ENCODE data around the gene TMEM170A.
"Not testable (repeated sequence)": the region's sequence is repeated elsewhere in the genome, so short reads cannot be mapped to it uniquely, and the experiment has no call there.

Gene TMEM170A

DNA sequence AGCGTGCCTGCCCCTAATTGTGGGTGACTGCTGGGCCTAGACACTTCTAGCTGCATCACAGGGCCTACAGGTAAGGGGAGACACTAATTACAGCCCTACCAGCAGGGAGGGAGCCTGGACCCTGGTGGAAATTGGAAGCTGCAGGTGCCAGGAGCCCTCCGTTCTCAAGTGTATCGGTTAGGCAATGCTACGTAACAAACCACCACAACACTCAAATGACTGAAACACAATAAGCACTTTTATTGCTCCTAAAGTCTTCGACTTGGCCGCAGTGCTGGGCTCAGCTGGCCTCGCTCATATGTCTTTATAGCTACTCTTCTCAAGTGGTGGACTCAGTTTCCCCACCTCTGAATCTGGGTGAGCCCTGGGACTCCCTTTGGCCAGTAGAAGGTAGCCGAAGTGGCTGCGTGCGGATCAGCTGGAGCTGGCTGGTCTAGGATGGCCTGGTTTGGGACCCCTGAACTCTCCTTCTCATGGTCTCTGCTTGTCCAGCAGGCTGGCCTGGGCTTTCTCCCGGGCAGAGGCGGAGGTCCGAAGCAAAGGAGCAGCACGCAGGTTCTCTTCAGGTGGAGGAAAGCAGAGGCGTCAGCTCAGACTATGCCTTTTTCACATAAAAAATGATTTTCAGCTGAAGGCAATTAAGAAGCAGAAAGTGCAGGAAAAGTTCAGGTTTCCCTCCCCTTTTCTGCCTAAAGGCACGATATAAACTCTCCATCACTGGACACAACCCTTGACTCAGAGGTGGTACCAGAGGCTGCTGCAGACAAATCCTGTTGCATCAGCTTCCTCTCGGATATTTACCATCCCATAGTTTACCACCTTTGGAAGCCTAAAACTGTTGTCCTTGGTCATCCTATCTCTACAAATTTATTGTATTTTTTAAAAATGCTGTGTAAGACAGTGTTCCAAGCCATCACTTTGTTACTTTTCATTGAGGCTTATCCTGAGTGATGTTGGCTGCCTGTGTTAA lies 8.7 kb upstream of the TMEM170A start:
- no peak for DNase-seq (ENCODE audit: low spot score in 2 of 2)
- ATAC-seq (ENCODE audit: low read depth) = no peak
- H3K9me3 Mint-ChIP-seq = no peaks in the 10 kb centered on the region
- no peaks in the 10 kb centered on the region for H3K36me3 Mint-ChIP-seq
- H3K27me3 Mint-ChIP-seq = peaks cover 5% of the 10 kb centered on the region
- no peak overlapping the region for H3K4me3 Mint-ChIP-seq
- peaks cover 4% of the 10 kb centered on the region for H3K4me1 Mint-ChIP-seq
- no peak overlapping the region for H3K27ac Mint-ChIP-seq

DNA sequence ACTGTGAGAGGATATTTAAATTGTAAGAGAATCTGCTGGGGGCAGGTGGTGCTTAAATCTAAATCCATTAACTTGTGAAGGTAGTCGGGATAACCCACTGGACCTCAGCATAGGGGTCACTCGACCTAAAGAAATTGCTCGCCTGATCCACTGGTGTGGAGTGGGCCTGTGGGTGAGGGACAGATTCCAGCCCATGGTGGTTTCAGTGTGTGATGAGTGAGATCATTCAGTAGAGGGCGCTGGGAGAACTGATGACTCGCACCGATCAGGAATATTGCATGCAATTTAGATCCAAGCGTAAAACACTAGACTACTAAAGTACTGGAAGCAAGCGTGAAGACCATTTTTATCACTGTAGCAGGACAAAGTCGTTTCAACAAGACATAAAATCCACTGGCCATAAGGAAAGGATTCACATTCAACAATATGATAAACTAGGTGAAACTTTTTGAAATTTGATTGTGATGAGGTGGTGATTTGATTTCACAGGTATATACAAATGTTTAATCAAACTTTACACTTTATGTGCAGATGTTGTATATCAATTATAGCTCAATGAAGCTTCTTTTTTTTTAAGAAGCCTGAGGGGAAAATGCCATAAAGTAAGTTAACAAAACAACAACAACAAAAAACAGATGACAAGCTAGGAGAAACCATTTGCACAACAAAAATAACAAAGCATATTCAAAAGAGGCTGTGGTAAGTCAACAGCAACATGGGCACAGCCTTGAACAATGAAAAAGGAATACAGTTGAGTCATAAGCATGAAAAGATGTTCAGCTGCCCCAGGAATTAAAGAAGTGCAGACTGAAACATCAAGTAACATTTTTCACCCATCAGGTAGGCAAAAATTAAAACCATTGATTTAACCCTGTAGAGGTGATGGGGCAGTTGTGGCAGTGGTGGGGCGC lies 7.5 kb upstream of the TMEM170A start:
- H3K9me3 Mint-ChIP-seq = no peaks in the 10 kb centered on the region
- H3K4me1 Mint-ChIP-seq = peaks cover 4% of the 10 kb centered on the region
- H3K27ac Mint-ChIP-seq = no peak overlapping the region
- peak; percentile 81 for ATAC-seq (ENCODE audit: low read depth)
- H3K27me3 Mint-ChIP-seq = peaks cover 4% of the 10 kb centered on the region
- peak in 1 of 2 donors; percentile 31 for DNase-seq (ENCODE audit: low spot score in 2 of 2)
- H3K4me3 Mint-ChIP-seq = no peak overlapping the region
- no peaks in the 10 kb centered on the region for H3K36me3 Mint-ChIP-seq

DNA sequence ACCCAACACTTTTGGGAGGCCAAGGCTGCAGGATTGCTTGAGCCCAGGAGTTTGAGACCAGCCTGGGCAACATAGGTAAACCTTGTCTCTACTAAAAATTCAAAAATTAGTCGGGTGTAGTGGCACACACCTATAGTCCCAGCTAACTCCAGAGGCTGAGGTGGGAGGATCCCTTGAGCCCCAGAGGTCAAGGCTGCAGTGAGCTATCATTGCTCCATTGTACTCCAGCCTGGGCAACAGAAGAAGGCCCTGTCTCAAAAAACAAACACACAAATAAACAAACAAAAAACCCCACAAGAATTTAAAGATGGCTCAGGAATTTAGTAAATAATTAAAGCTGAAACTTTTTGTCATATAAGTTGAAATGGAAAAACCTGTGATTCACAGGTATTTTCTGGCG lies 2.3 kb upstream of the TMEM170A start:
- Mint-ChIP-seq H3K4me3 (no peak overlapping the region), H3K4me1 (peaks cover 13% of the 10 kb centered on the region), H3K36me3 (no peaks in the 10 kb centered on the region), H3K9me3 (no peaks in the 10 kb centered on the region), H3K27me3 (peaks cover under 1% of the 10 kb centered on the region), H3K27ac (no peak overlapping the region)
- DNase-seq (ENCODE audit: low spot score in 2 of 2) = no peak
- ATAC-seq (ENCODE audit: low read depth) = no peak

DNA sequence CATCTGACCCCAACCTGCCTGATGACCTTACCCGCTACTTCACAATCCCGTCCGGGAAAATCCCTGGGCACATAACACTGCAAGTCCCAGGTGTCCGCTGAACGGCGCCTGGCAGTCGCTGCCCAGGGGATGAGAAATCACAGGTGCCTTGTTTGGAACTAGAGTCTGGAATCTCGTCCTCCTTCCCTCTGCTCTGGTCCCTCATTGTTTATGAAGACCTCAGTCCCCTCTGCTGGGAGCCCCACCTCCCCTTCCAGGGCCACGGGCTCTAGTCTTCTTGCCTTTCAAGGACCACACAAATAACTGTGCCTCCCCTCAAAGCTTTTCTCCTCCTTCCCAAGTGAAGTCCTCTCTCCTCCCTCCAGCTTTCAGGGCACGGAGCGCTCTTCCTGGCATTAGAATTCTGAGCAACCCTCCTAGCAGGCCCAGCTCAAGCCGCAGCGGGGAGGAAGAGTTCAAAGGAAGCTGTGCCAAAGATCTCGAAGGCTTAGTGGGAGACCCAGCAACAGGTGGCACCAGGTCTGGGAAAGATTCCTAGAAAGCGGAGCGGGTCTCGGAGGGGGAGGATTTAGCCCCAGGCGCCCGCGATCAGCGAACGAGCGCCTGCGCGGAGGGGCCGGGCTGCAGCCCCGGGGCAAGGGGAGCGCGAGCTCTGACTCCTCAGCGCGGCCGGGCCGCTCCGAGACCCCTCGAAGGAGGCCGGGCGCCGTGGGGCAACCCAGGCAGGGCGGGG lies 934 bp downstream of the TMEM170A start:
- not testable (repeated sequence) for DNase-seq (ENCODE audit: low spot score in 2 of 2); ATAC-seq (ENCODE audit: low read depth); H3K9me3 Mint-ChIP-seq; H3K27me3 Mint-ChIP-seq; H3K36me3 Mint-ChIP-seq
- peak overlapping the region; percentile 92 for H3K27ac Mint-ChIP-seq
- peaks cover 19% of the 10 kb centered on the region for H3K4me1 Mint-ChIP-seq
- peak overlapping the region; percentile 88 for H3K4me3 Mint-ChIP-seq

DNA sequence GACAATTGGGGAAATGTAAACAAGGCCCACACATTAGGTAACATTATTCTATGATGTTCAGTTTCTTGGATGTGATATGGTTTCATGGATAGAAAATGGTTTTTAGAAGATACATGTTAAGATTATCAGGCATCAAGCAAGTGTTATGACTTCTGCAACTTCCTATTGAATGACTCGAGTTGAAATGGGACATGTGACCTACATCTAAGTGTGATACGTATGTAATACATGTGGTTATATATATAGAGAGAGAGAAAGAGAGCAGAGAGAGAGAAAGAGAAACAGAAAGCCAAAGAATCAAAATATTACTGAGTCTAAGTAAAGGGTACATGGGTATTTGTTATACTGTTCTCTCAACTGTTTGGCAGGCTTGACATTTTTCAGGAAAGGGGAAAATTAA lies 1.7 kb downstream of the TMEM170A start:
- H3K27me3 Mint-ChIP-seq = no peaks in the 10 kb centered on the region
- H3K27ac Mint-ChIP-seq = no peak overlapping the region
- H3K36me3 Mint-ChIP-seq = peaks cover 8% of the 10 kb centered on the region
- H3K4me3 Mint-ChIP-seq = peak overlapping the region; percentile 88
- DNase-seq (ENCODE audit: low spot score in 2 of 2) (no peak), ATAC-seq (ENCODE audit: low read depth) (no peak)
- H3K9me3 Mint-ChIP-seq = no peaks in the 10 kb centered on the region
- peaks cover 26% of the 10 kb centered on the region for H3K4me1 Mint-ChIP-seq

DNA sequence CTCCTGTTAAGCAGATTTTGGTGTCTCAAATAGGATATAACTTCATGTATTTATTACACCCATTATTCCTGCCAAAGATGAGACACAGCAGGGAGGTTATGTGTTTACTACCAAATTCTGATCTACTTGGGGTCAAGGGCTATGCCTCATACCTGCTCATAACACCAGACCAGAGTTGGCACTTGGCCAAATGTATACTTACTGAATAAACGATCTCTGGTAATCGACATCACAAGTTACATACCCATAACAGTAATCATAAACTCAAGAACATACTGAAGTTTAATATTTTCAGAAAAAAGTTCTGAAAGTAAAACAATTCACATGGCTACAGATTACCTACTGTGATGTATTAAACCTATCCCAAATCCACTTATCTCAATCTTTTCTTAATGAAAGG lies 2.9 kb downstream of the TMEM170A start:
- ATAC-seq (ENCODE audit: low read depth) (no peak), DNase-seq (ENCODE audit: low spot score in 2 of 2) (no peak)
- Mint-ChIP-seq H3K4me1 (peaks cover 32% of the 10 kb centered on the region), H3K27me3 (no peaks in the 10 kb centered on the region), H3K9me3 (no peaks in the 10 kb centered on the region), H3K4me3 (no peak overlapping the region), H3K27ac (no peak overlapping the region), H3K36me3 (peaks cover 8% of the 10 kb centered on the region)

DNA sequence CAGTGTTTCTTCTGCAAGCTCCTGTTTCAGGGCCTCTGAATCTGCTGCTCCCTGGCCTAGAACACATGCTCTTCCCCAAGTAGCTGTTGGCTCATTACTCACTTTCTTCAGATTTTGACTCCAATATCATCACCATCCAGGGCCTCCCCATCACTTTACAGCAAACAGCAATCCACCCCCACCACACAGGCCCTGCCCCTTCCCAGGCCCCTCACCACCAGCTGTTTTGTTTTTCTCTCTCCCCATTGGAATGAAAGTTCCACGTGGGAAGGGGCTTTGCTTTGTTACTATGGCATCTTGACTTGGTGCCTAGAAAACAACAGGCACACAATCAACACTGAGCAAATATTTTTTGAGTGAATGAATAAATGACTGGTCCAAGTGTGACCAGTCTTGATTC lies 4.0 kb downstream of the TMEM170A start:
- H3K4me3 Mint-ChIP-seq = no peak overlapping the region
- no peaks in the 10 kb centered on the region for H3K9me3 Mint-ChIP-seq
- no peaks in the 10 kb centered on the region for H3K27me3 Mint-ChIP-seq
- no peak overlapping the region for H3K27ac Mint-ChIP-seq
- H3K4me1 Mint-ChIP-seq = peaks cover 37% of the 10 kb centered on the region
- ATAC-seq (ENCODE audit: low read depth) = no peak
- peaks cover 8% of the 10 kb centered on the region for H3K36me3 Mint-ChIP-seq
- DNase-seq (ENCODE audit: low spot score in 2 of 2) = no peak

DNA sequence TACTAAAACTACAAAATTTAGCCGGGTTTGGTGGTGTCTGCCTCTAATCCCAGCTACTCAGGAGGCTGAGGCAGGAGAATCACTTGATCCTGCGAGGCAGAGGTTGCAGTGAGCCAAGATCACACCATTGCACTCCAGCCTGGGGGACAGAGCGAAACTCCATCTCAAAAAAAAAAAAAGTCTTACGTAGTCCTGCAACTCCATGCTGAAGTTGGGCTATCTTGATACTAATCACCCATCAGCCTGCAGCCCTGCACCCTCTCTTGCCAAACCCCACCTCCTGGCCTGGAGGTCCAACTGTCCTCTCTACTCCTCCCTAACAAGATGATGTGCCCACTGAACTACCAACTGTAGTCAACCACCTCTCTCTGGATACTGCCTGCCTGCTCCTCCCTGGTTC lies 4.8 kb downstream of the TMEM170A start:
- DNase-seq (ENCODE audit: low spot score in 2 of 2) (no peak), ATAC-seq (ENCODE audit: low read depth) (no peak)
- no peak overlapping the region for H3K4me3 Mint-ChIP-seq
- no peak overlapping the region for H3K27ac Mint-ChIP-seq
- H3K27me3 Mint-ChIP-seq = no peaks in the 10 kb centered on the region
- H3K36me3 Mint-ChIP-seq = peaks cover 8% of the 10 kb centered on the region
- H3K9me3 Mint-ChIP-seq = no peaks in the 10 kb centered on the region
- H3K4me1 Mint-ChIP-seq = peaks cover 35% of the 10 kb centered on the region

DNA sequence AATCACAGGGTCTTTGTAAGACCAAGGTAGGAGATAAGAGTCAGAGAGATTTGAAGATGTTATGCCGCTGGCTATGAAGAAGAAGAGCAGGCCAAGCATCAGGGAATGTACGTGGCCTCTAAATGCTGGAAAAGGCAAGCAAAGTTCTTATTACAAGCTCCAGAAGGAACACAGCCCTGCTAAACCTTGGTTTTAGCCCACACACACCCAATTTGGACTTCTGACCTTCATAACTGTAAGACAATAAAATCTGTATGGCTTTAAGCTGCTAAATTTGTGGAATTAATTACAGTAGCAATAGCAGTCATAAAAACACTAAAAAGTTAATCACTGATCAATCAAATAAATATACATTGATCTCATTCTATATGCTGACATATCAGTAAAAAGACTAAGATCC lies 6.0 kb downstream of the TMEM170A start:
- Mint-ChIP-seq H3K36me3 (peaks cover 8% of the 10 kb centered on the region), H3K27me3 (no peaks in the 10 kb centered on the region), H3K27ac (no peak overlapping the region), H3K9me3 (no peaks in the 10 kb centered on the region), H3K4me1 (peaks cover 32% of the 10 kb centered on the region), H3K4me3 (no peak overlapping the region)
- no peak for DNase-seq (ENCODE audit: low spot score in 2 of 2)
- no peak for ATAC-seq (ENCODE audit: low read depth)

DNA sequence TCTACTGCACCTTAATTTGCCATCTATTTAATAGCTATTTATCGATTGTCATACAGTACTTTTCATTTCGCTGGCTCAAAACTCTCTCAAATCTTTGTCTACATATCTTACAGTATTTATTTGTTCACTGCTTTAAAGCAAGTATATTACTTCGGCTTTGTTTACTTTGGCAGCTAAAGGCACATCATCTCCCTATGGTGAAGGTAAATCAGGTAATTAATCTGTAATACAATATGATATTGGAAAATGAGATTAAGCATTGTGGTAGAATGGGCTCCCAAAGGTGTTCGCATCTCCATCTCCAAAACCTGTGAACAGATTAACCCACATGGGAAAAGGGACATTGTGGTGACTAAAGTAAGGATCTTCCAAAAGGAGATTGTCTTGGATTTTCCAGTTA lies 6.5 kb downstream of the TMEM170A start:
- no peaks in the 10 kb centered on the region for H3K27me3 Mint-ChIP-seq
- H3K9me3 Mint-ChIP-seq = no peaks in the 10 kb centered on the region
- no peak overlapping the region for H3K4me3 Mint-ChIP-seq
- ATAC-seq (ENCODE audit: low read depth) (no peak), DNase-seq (ENCODE audit: low spot score in 2 of 2) (no peak)
- peaks cover 8% of the 10 kb centered on the region for H3K36me3 Mint-ChIP-seq
- peaks cover 30% of the 10 kb centered on the region for H3K4me1 Mint-ChIP-seq
- no peak overlapping the region for H3K27ac Mint-ChIP-seq

DNA sequence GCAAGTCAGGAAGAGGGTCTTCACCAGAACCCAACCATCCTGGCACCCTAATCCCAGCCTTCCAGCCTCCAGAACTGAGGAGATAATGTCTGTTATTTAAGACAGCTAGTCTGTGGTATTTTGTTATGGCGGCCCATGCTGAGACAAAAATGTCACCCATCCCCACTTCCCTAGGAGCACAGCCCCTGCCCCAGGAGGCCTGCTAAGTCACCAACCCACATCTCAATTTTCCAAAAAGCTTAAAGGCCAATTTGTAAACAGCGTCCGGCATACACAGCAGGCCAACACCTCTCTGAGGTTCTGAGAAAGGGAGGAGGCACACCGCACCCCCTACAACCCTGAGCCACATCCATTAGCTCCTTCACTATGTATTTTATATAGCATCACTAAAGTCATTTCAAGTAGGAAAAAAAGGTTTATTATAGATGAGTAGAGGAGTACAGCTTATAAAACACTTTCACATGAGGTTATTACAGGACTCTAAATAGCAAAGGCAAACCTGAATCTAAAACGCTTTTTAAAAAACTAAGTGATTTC lies 6.9 kb downstream of the TMEM170A start:
- no peak for ATAC-seq (ENCODE audit: low read depth)
- DNase-seq (ENCODE audit: low spot score in 2 of 2) = no peak
- H3K9me3 Mint-ChIP-seq = no peaks in the 10 kb centered on the region
- H3K4me3 Mint-ChIP-seq = no peak overlapping the region
- H3K4me1 Mint-ChIP-seq = peaks cover 26% of the 10 kb centered on the region
- peaks cover 10% of the 10 kb centered on the region for H3K36me3 Mint-ChIP-seq
- H3K27ac Mint-ChIP-seq = no peak overlapping the region
- no peaks in the 10 kb centered on the region for H3K27me3 Mint-ChIP-seq

DNA sequence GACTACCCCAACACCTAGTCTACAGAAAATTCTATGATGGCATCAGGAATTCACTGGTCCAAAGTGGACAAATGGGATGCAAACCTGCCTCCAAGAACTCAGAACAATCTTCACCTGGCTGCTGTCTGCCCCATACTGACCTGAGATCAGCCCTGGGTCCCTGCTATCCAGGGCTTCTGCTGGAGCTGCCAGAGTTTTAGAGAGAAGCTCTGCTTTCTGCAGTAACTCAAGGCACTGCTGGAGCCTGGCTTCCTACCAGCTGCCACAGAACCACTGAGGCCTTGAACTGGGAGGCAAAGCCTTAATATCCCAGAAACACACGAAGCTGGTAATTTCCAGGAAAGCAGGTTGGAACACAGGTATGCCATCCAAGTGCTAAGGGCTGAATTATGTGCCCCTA lies 7.5 kb downstream of the TMEM170A start:
- Mint-ChIP-seq H3K27me3 (no peaks in the 10 kb centered on the region), H3K4me3 (no peak overlapping the region), H3K9me3 (no peaks in the 10 kb centered on the region), H3K27ac (no peak overlapping the region), H3K36me3 (peaks cover 10% of the 10 kb centered on the region), H3K4me1 (peaks cover 26% of the 10 kb centered on the region)
- DNase-seq (ENCODE audit: low spot score in 2 of 2) (no peak), ATAC-seq (ENCODE audit: low read depth) (no peak)

DNA sequence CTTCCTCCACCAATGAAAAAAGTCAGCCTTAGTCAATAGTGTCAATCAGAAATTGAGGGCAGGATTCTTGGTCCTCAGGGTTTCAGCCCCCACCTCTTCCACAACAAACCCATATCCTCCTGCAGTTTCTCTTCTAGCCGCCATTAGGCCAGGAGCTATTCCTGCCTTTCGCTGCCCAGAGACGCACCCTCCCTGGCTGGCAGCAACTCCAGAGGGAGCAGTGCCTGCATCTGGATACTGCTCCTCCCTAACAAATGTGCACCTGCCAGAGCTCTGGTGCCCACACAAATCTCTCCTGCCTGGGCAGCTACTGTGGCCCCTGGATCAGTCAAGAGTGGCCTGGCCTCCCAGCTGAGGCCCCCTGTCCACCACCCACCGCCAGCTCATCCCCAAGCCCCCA lies 8.0 kb downstream of the TMEM170A start:
- not testable (repeated sequence) for H3K27me3 Mint-ChIP-seq

More for the DNA sequence above, 8.0 kb downstream of the TMEM170A start:
- H3K4me3 Mint-ChIP-seq; DNase-seq (ENCODE audit: low spot score in 2 of 2); H3K27ac Mint-ChIP-seq; H3K9me3 Mint-ChIP-seq; ATAC-seq (ENCODE audit: low read depth): not testable (repeated sequence)
- Mint-ChIP-seq H3K4me1 (peaks cover 28% of the 10 kb centered on the region), H3K36me3 (peaks cover 12% of the 10 kb centered on the region)

All from memory B cell (primary cell).